HG02763 (cell line): ENCODE measurements around the gene CLN6.
"Not testable (repeated sequence)": the region's sequence is repeated elsewhere in the genome, so short reads cannot be mapped to it uniquely, and the experiment has no call there.

Experiments
- ATAC-seq: cut with Tn5 transposase; IDR thresholded peaks from one replicate; pipeline ENCODE4 v1.9.1; 2021; ENCODE audit warnings: mild to moderate bottlenecking, moderate library complexity; ENCODE audit not compliant: unreplicated experiment

Gene CLN6

DNA sequence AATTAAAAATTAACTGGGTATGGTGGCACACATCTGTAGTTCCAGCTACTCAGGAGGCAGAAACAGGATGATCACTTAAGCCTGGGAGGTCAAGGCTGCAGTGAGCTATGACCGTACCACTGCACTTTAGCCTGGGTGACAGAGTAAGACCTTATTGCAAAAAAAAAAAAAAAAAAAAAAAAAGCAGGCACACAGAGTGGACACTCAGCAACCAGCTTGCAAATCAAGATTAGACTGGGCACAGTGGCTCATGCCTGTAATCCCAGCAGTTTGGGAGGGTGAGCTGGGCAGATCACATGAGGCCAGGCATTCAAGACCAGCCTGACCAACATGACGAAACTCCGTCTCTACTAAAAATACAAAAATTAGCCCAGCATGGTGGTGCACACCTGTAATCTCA lies 5.4 kb downstream of the CLN6 start:
- ATAC-seq: no peak

DNA sequence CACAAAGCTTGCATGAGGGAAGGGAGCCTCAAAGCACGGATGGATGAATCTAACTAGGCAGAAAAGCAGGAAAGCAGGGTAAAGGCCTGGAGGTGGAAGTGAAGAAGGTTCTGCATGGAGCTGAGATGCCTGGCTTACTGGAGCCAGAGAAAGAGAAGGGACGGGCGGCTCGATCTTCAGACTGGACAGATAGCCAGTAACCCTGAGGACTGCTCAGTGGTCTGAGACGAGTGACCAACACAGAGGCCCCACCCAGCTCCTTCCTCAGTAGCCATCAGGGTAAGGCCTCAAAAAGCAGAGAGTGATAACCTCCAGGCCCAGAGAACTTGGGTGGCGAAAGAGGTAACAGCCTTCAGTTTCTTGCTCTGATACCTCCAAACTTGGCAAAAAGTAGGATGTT lies 6.4 kb downstream of the CLN6 start:
- ATAC-seq: no peak

DNA sequence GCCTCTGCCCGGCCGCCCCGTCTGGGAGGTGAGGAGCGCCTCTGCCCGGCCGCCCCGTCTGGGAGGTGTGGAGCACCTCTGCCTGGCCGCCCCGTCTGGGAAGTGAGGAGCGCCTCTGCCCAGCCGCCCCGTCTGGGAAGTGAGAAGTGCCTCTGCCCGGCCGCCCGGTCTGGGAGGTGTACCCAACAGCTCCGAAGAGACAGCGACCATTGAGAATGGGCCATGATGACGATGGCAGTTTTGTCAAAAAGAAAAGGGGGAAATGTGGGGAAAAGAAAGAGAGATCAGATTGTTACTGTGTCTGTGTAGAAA lies 7.1 kb downstream of the CLN6 start:
- not testable (repeated sequence) for ATAC-seq

DNA sequence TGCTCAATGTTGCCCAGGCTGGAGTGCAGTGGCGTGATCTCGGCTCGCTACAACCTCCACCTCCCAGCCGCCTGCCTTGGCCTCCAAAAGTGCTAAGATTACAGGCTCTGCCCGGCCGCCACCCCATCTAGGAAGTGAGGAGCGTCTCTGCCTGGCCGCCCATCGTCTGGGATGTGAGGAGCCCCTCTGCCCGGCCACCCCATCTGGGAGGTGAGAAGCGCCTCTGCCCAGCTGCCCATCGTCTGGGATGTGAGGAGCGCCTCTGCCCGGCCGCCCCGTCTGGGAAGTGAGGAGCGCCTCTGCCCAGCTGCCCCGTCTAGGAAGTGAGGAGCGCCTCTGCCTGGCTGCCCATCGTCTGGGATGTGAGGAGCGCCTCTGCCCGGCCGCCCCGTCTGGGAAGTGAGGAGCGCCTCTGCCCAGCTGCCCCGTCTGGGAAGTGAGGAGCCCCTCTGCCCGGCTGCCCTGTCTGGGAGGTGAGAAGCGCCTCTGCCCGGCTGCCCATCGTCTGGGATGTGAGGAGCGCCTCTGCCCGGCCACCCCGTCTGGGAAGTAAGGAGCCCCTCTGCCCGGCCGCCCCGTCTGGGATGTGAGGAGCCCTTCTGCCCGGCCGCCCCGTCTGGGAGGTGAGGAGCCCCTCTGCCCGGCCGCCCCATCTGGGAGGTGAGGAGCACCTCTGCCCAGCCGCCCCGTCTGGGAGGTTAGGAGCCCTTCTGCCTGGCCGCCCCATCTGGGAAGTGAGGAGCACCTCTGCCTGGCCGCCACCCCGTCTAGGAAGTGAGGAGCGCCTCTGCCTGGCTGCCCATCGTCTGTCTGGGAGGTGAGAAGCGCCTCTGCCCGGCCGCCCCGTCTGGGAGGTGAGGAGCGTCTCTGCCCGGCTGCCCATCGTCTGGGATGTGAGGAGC lies 7.7 kb downstream of the CLN6 start:
- not testable (repeated sequence) for ATAC-seq

DNA sequence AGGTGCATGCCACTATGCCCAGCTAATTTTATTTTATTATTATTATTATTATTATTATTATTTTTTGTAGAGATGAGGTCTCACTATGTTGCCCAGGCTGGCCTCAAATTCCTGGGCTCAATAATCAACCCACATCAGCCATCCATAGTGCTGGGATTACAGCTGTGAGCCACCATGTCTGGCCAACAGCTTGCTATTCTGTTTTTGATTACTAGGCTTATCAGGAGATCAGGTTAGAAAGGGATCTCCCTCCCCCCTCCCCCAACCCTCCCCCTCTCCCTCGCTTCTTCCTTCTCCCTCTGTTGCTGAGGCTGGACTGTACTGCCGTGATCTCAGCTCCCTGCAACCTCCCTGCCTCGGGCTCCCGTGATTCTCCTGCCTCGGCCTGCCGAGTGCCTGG lies 8.6 kb downstream of the CLN6 start:
- no peak for ATAC-seq

DNA sequence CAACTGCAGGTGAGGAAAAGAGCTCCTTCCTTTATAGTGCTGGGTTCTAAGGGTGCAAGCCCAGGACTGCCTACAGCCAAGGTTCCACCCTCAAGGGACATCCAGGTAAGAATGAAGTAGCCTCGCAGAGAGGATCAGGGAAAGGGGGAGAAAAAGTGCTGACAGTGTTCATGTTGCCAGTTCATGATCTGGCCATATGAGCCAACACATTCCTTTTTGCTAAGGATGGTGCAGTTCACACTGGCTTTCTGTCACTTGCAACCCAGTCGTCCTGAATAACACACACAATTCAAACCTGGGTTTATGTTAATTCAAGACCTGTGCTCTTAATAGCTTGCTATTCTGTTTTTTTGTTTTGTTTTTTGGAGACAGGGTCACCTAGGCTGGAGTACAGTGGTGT lies 9.0 kb downstream of the CLN6 start:
- ATAC-seq: no peak

DNA sequence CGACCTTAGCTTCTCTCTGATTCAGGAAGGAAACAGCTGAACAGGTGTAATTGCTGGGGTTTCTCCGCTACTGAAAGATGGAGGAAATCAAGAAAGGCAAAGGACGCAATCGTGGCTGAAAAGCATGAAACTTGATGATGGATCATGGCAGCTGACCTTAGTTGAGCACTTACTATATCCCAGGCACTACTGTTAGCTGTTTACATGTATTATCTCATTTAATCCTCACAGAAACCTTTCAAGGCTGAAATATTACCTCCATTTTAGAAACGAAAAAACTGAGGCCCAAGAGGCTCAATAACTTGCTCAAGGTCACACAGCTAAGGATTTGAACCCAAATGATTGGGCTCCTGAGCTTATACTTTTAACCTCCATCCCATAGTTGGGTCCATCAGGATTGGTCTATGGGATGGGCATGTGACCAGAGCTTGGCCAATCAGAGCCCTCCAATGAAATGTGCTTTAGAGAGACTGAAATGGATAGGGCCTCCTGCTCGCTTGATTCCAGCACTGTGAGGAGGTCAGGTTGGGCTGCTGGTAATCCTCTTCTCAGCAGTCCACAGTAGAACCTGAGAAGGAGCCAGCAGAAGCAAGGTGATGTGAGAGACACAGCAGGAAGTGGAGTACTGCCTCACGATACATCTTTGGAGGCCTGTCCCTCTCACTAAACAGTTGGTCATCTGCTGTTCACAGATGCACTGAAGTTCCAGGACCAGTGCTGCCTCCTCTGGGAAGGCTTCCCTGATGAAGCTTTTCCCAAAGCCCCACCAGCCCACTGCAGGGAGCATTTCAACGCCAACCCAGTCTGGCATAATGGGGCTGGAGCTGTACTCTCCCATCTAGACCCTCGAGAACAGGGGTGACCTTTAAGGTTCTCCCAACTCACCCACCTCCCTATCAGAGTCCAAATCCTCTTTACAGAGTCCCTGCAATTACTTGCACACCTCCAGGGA lies 10.4 kb downstream of the CLN6 start:
- no peak for ATAC-seq

DNA sequence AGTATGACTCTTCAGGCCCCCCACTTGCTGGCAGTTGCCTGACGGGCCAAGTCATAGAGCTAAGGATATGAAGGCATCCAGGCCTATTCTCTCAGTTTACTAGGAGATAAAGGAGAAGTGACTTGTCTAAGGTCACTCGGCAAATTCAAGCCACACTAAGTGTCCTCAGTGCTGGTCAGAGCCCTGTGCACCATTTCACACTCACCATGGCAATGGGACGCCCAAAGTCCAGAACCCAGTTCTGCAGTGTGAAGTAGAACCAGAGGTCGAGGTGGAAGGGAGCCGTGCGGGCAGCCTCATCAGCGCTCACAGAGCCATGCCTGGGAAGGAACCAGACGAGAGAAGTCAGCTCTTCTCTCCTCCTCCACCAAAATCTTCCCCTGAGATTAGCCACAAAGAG lies 11.2 kb downstream of the CLN6 start:
- ATAC-seq: no peak

DNA sequence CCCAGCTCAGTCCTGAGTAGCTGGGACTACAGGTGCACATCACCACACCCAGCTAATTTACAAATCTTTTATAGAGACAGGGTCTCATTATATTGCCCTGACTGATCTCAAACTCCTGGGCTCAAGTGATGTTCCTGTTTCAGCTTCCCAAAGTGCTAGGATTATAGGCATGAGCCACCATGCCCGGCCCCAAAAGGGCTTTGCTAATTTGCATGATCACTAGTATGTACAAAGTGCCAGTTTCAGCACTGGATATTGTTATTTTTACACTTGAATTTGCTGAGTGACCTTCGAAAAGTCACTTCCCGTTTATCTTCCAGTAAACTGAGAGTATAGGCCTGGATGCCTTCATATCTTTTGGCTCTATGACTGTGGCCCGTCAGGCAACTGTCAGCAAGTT lies 12.2 kb downstream of the CLN6 start:
- no peak for ATAC-seq

DNA sequence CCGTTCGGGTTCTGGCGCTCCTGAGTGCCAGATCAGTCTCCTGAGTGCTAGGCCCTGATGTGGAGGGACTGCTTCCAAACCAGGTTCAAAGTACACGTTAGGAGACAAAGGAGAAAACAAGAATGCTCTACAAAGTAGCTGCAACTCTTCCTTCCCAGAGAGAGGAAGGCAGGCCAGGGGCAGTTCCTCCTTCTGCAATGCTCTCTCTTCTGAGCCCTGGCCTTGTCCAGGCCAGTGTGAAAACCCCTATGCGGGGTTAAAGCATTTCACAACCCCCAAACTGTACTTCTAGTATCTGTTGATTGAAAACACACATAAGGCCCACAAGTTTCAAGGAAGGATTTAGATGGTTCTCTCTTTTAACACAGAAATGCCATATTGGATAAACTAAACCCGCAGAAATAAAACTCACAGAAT lies 14.7 kb downstream of the CLN6 start:
- no peak for ATAC-seq

DNA sequence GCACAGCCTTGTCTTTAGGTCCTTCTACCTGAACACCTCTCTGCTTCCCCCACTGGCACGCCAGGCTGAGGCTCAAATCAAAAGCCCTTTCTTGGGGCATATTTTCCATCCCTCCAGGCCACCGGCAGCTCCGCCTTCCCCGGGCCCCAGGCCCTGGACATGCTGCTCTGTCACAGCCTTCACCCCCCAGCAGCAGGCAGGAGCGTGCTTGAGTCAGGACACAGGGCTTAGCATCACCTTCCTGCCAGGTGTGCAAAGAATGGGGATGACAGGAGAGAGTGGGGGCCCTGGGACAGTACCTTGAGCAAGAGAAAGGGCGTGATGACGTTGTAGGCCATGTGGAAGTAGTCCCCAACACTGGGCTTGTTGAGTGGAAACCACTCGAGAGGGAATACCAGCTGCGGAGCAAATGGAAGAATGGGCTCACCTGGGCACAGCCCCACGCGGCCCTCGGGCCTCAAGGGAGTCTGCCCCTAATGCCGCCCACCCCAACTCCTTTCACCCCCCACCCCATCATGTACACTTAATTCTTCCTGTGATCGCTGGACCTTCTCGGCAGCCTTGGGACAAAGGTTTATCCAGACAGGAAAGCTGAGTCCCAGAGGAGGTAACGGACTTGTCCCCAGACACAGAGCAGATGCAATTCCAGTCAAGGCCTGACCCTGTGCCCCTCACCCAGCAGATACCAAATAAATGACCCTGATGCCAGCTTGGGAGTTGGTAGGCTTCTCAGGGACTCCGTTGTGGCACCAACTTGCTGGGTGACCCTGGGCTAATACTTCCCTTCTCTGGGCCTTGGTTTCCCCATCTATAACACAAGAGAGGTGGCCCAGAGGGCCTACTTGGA lies 15.3 kb downstream of the CLN6 start:
- no peak for ATAC-seq

DNA sequence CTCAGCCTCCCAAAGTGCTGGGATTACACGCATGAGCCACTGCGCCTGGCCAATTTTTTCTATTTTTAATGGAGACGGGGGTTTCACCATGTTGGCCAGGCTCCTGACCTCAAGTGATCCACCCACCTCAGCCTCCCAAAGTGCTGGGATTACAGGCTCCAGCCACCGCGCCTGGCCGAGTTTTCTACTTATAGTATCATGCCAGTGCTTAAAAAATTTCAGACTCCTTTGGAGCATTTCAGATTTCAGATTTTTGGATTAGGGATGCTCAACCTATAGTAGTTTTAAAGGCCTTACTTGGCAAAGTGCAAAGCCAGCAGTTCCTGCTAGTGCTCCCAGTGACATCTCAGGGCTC lies 16.1 kb downstream of the CLN6 start:
- ATAC-seq: not testable (repeated sequence)

DNA sequence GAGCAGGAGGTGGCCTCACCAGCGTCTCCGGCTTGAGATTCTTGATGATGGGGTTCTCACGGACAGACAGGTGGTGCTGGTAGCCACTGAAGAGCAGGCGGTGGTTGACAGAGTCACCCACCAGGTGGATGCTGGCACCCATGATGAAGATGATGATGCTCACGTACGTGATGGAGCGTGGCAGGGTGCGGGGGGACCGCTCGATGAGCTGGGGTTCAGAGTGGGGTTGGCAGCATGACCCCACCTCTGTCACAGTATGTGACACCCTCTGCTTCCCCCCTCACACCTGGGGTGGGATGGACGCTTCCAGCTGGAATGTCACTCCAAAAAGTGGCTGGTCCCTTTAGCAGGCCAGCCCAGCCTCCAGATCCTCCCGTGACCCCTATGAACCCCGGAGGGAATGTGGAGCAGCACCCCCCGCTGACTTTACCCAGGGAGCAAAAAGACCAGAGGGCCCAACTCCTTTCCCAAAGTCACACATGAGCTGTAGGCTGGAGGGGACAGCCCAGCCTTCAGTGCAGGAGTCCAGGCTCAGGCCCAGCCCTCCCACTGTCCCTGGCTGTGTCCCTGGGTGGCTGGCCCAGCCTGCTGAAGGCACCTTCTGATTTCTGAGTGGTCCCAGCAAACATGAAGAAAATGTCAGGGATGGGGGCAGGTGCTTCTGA lies 17.7 kb downstream of the CLN6 start:
- ATAC-seq: no peak

DNA sequence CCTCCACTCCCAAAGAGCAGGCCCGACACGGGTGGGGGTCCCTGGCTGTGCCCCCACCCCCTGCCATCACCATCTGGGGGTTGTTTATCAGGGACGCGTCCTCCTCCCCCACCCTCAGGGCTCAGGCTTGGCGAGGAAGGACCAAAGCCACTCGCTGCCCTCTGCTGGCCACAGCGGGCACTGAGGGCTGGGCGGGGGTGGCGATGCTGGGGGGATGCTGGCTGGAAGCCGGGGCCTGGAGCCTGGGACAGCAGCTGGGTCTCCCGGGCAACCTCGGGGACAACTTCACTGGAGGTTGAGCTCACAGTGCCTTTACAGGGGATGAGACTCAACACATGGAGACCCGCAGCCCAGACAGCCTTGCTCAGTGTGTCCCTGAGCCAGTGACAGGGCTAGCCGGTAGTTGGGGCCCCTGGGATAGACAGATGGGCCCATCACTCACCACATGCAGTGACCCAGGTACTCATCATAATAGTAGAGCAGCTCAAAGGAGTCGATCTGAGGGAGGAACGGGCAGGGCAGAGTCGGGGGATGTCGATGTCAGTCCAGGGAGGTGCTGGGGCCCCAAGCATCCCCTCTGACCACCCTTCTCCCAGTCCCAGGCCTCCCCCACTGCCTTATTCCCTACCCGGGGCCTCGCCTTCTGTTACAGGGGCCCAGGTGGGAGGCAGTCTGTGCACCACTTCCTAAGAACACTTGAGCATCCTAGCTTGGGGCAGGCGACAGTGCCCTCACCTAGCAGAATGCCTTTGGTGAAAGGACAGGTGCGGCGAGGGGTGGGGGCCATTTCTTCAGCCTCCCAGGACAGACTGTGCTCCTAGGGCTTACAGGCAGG lies 18.5 kb downstream of the CLN6 start:
- no peak for ATAC-seq

DNA sequence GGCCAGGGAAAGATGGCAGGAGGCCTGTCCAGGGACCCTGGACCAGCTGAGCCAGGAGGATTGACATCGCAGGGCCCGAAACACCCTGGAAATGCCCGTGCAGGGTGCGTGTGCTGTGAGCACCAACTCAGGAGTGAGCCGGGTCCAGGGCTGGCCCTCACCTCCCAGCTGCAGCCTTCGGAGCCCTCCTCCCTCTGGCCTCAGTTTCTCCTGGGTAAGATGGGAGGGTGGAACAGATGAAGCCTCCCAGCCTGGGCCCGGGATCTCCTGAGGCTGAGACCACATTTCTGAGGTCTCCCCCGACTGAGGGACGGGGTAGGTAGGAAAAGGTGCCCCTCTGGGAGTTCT lies 19.1 kb downstream of the CLN6 start:
- ATAC-seq: no peak

DNA sequence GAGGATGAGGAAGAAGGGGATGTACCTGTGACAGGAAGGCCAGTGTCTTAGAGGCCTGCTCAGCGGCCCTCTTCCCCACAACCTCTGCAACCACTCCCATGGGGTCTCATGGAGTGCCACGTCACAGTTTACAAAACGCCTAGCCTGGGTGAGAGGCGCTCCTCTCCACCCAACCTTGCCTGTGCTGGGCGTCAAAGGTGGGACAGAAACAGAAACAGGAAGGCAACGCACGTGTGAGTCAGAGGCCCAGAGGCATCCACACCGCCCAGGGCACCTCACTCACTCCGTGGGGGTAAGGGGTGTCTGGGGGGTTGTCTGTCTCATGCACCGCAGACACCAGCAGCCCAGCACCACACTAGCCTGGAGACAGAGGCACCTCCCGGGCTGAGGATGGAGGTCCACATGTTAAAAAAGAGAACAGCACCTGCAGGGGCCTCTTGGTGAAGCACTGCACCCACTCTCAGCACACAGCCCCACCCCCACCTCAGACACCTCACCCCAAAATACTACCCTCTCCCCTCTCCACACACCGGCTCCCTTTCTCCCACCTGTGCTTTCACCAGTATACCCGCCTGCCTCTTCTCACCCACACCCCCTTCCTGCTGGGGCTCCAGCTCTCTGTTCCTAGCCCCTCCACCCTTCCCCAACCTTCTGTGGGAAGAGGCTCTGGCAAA lies 19.7 kb downstream of the CLN6 start:
- ATAC-seq: no peak

DNA sequence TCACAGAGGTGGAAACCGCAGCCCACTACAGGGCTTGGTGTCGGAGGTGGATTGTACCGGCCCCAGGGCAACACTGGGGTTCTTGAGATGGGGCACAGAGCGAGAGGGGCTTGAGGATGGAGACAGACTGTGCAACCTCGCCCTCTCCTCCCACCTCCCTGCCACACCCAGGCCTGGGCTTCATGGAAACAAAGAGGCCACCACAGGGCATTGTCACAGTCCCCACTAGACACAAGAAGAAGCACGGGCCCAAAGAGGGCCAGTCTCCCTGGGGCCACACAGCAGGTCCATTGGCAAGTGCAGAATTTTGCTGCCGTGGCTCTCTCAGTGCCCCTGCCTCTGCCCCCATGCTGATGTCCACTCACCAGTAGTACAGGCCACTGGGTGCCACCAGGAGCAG lies 20.3 kb downstream of the CLN6 start:
- ATAC-seq: no peak

DNA sequence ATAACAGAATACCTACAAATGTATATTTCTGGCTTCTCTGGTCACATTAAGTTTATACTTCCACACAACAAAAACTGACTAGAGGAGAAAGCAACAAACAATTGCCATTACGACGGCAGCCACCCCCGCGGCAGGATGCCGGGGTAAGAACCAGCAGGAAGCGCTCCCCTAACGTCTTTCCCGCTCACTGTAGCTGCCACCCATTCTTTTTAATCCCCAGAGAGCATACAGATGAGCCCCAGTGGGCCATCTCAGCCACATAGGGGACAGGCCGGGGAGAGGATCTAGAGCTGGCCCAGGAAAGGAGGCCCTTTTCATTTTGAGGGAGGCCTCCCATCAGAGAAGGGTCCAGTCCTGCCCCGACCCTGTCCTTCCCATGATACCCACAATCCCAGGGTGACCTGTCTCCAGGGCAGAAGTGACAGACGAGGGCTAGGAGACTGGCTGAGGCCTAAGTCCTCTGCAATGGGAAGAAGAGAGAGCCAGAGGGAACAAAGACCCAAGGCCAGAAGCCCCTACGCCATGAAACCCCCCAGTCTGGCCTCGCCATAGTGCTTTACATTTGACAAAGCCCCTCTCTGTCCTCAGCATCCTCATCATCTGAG lies 20.8 kb downstream of the CLN6 start:
- no peak for ATAC-seq

DNA sequence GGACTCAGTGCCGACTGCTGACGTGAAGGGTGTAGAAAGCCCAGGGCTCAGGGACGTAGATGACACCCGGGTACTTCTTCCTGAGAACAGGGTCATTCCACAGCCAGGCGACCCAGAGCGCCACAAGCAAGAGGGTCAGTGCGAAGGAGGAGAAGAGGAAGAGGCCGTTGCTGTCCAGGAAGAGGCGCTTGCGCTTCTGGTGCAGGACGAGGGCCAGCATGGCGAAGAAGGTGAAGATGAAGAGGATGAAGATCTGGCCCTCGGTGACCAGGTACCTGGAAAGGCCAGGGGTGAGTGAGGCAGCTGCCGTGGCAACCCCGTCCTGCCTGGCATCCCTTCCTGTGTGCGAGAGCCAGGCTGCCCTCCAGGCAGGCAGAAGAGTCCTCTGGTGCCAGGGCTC lies 21.4 kb downstream of the CLN6 start:
- no peak for ATAC-seq
